HepG2 (cell line): ENCODE data around the gene STK39. TPM values are rescaled to one million over a fixed set of nuclear protein-coding genes. Genes with fewer than 3 reads are reported as not detected.

Source experiments
- ASH2L ChIP-seq: fragments of 300-600, 200-600 bp; sonication (generic); IDR thresholded peaks from 2 replicates; pipeline ENCODE4 v1.7.0; 2017; ENCODE audit warnings: low read depth, mild to moderate bottlenecking, moderate library complexity, mixed read lengths, low read length; ENCODE audit not compliant: insufficient read length
- HDAC6 ChIP-seq: fragments of 200-600 bp; sonication (generic); IDR thresholded peaks from 2 replicates; pipeline ENCODE4 v1.7.0; 2017; ENCODE audit warnings: mild to moderate bottlenecking, antibody characterized with exemption, low read length, low read depth
- KLF15 ChIP-seq: sonication (generic); formaldehyde crosslinking; IDR thresholded peaks from 2 replicates; pipeline ENCODE4 v1.8.1; 2023; ENCODE audit warnings: borderline replicate concordance, mild to moderate bottlenecking, inconsistent platforms, missing genetic modification reagents, mixed read lengths
- RAD21 ChIP-seq: fragments of 450-650 bp; formaldehyde crosslinking; IDR thresholded peaks from 2 replicates; pipeline ENCODE4 v1.5.0; 2020; ENCODE audit warnings: mild to moderate bottlenecking
- SALL1 ChIP-seq: sonication (generic); formaldehyde crosslinking; IDR thresholded peaks from 2 replicates; pipeline ENCODE4 v1.8.0; 2022; ENCODE audit warnings: mild to moderate bottlenecking, missing genetic modification reagents
- SALL2 ChIP-seq: sonication (generic); formaldehyde crosslinking; IDR thresholded peaks from 2 replicates; pipeline ENCODE4 v1.8.1; 2023; ENCODE audit warnings: mild to moderate bottlenecking, missing genetic modification reagents, inconsistent platforms
- SOX5 ChIP-seq: IDR thresholded peaks from 2 replicates; pipeline ENCODE4 v1.6.1; 2016; ENCODE audit warnings: borderline replicate concordance
- SP2 ChIP-seq: sonication (generic); formaldehyde crosslinking; IDR thresholded peaks from 2 replicates; pipeline ENCODE4 v1.5.1; 2020; ENCODE audit warnings: mild to moderate bottlenecking, missing genetic modification reagents
- ZNF253 ChIP-seq: sonication (generic); formaldehyde crosslinking; IDR thresholded peaks from 2 replicates; pipeline ENCODE4 v1.8.0; 2022; ENCODE audit warnings: mild to moderate bottlenecking, missing genetic modification reagents, borderline replicate concordance
- ZNF335 ChIP-seq: sonication (generic); formaldehyde crosslinking; IDR thresholded peaks from 2 replicates; pipeline ENCODE4 v1.4.0; 2020; ENCODE audit warnings: missing genetic modification reagents
- ZNF724P ChIP-seq: sonication (generic); formaldehyde crosslinking; IDR thresholded peaks from 2 replicates; pipeline ENCODE4 v1.8.0; 2022; ENCODE audit warnings: missing genetic modification reagents, borderline replicate concordance
- polyA plus RNA-seq, 8 experiments: library from polyadenylated mRNA; depleted of rRNA in 3 of 8; stranded (reverse) in 7 of 8; unstranded in 1 of 8; fragments of >200 nt; fragmentation: Illumina TruSeq in 4 of 8; extraction: Trizol in 4 of 8; gene quantifications; 2 replicates each; pipeline versions ENCODE4 v1.2.1 to v1.2.3, GENCODE V29; 2011 to 2016; ENCODE audit warnings: low read depth in 4 of 8, missing spikeins in 1 of 8, mixed read lengths in 1 of 8; ENCODE audit not compliant: insufficient read depth in 1 of 8
- total RNA-seq, 5 experiments: library from RNA; depleted of rRNA; stranded (reverse); fragments of >200 nt; fragmentation: Illumina TruSeq; extraction: Trizol; gene quantifications; 2 replicates each; pipeline ENCODE4 v1.2.3, GENCODE V29; 2016; ENCODE audit warnings: low read depth in 1 of 5
- TF ChIP-seq, protein P1 (sequence below): sonication (generic); formaldehyde crosslinking; IDR thresholded peaks from 2 replicates; pipeline ENCODE4 v1.8.0; 2022; ENCODE audit warnings: missing genetic modification reagents, mild to moderate bottlenecking, moderate library complexity, borderline replicate concordance
- TF ChIP-seq, protein P2 (sequence below): IDR thresholded peaks from 2 replicates; pipeline ENCODE4 v1.6.1; 2016; ENCODE audit warnings: missing compliant biosample characterization, missing genetic modification reagents, borderline replicate concordance

Gene STK39
- total and polyA plus RNA-seq, 2 of the 13 experiments (the other 11 are each of a cell fraction or from before 2014, with no cell fraction given), result 27.3 to 38.4 TPM

DNA sequence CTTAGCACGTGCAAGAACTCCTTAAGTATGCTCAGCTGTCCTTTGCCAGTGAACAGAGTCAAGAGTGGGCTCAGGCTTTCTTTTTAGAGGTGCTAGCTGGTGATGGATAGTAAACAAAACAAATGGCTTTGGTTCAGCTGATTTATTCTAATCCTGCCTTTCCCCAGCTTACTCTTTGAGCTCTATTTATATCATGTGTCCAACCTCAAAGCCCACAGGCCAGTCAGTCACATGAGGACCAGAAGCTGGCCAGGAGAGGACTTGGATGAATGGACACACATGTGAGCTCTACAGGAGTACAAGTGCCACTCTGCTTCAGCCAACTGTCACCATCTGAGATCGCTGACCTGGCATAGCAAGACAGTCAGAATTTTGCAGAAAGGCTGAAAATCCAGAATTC is 59.4 kb downstream of the STK39 start (continued):
- TF ChIP-seq, protein P1, sequence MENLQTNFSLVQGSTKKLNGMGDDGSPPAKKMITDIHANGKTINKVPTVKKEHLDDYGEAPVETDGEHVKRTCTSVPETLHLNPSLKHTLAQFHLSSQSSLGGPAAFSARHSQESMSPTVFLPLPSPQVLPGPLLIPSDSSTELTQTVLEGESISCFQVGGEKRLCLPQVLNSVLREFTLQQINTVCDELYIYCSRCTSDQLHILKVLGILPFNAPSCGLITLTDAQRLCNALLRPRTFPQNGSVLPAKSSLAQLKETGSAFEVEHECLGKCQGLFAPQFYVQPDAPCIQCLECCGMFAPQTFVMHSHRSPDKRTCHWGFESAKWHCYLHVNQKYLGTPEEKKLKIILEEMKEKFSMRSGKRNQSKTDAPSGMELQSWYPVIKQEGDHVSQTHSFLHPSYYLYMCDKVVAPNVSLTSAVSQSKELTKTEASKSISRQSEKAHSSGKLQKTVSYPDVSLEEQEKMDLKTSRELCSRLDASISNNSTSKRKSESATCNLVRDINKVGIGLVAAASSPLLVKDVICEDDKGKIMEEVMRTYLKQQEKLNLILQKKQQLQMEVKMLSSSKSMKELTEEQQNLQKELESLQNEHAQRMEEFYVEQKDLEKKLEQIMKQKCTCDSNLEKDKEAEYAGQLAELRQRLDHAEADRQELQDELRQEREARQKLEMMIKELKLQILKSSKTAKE (CRISPR knock-in tag), result no peak
- TF ChIP-seq SALL2 (CRISPR knock-in tag) (no peak), ZNF335 (CRISPR knock-in tag) (no peak), ZNF724P (no peak), KLF15 (CRISPR knock-in tag) (no peak), SOX5 (no peak), ZNF253 (CRISPR knock-in tag) (no peak), RAD21 (no peak), ASH2L (no peak), SALL1 (CRISPR knock-in tag) (no peak), HDAC6 (no peak), SP2 (CRISPR knock-in tag) (no peak)
- TF ChIP-seq, protein P2, sequence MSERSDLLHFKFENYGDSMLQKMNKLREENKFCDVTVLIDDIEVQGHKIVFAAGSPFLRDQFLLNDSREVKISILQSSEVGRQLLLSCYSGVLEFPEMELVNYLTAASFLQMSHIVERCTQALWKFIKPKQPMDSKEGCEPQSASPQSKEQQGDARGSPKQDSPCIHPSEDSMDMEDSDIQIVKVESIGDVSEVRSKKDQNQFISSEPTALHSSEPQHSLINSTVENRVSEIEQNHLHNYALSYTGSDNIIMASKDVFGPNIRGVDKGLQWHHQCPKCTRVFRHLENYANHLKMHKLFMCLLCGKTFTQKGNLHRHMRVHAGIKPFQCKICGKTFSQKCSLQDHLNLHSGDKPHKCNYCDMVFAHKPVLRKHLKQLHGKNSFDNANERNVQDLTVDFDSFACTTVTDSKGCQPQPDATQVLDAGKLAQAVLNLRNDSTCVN (CRISPR knock-in tag), result no peak
- TF ChIP-seq, all 625 proteins: peak for 5
